ENCODE data around the gene SP8.

- TF ChIP-seq POLR2AphosphoS5 (IDR thresholded peaks at IDR 0.05; ENCODE audit: borderline replicate concordance, low read depth, low read length) (no peak), FOXP2 (optimal IDR thresholded peaks at IDR 0.05; ENCODE audit: control extremely low read depth, extremely low read length, insufficient read depth) (no peak), EZH2 (IDR thresholded peaks at IDR 0.05) (peak; percentile 72)
Measured at GRCh38 chr7:20786779-20787659, at the start of gene SP8.
